GM20000 (cell line): ENCODE data around the gene NPM3.
"Not testable (repeated sequence)": the region's sequence is repeated elsewhere in the genome, so short reads cannot be mapped to it uniquely, and the experiment has no call there.

ENCODE experiments used
- DNase-seq: peaks from one replicate; pipeline ENCODE4 v3.0.0; 2012; ENCODE audit warnings: low spot score
- TF ChIP-seq, protein P1 (sequence below): IDR thresholded peaks from 2 replicates; pipeline ENCODE4 v1.5.1; 2012; ENCODE audit warnings: mild to moderate bottlenecking, control low read depth; ENCODE audit errors: extremely low read depth, missing control alignments

Gene NPM3

DNA sequence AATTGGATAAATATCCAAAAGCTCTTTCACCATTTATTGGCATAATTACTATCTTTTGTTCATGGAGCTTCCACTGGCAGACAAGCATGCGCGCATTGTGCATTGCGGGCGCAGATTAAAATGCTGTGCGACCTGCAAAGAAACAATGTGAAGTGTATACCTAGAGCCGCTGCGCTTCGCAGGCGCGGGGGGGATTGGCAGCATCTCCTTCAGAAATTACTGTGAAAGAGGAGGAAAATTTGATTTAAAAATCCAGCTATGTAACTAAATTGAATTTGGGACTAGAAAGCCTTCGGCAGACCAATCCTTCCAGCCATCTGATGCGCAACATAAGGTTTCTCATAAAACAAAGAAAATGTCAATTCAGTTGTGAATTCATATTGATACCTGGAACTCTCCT, 10.3 kb upstream of the NPM3 start:
- TF ChIP-seq, protein P1, sequence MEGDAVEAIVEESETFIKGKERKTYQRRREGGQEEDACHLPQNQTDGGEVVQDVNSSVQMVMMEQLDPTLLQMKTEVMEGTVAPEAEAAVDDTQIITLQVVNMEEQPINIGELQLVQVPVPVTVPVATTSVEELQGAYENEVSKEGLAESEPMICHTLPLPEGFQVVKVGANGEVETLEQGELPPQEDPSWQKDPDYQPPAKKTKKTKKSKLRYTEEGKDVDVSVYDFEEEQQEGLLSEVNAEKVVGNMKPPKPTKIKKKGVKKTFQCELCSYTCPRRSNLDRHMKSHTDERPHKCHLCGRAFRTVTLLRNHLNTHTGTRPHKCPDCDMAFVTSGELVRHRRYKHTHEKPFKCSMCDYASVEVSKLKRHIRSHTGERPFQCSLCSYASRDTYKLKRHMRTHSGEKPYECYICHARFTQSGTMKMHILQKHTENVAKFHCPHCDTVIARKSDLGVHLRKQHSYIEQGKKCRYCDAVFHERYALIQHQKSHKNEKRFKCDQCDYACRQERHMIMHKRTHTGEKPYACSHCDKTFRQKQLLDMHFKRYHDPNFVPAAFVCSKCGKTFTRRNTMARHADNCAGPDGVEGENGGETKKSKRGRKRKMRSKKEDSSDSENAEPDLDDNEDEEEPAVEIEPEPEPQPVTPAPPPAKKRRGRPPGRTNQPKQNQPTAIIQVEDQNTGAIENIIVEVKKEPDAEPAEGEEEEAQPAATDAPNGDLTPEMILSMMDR = no peak
- DNase-seq = no peak

DNA sequence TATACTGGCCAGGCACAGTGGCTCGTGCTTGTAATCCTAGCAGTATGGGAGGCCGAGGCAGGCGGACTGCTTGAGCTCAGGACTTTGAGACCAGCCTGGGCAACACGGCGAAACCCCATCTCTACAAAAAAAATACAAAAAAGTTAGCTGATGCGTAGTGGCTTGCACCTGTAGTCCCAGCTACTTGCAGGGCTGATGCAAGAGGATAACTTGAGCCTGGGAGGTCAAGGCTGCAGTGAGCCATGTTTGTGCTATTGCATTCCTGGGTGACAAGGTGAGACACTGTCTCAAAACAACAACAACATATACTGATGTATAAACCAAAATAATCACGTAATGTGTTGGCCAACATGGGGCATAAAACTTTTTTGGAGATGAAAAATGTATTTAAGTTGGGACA, 6.4 kb upstream of the NPM3 start:
- TF ChIP-seq, protein P1 = no peak
- DNase-seq = no peak

DNA sequence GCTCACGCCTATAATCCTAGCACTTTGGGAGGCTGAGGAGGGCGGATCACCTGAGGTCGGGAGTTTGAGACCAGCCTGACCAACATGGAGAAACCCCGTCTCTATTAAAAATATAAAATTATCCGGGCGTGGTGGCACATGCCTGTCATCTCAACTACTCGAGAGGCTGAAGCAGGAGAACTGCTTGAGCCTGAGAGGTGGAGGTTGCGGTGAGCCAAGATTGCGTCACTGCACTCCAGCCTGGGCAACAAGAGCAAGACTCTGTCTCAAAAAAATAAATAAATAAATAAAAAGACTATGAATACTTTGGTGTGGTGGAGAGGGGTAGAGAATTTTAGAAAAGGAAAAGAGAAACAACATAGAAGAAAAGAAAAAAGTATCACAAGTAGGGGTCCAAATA, 6.0 kb upstream of the NPM3 start:
- DNase-seq = not testable (repeated sequence)

DNA sequence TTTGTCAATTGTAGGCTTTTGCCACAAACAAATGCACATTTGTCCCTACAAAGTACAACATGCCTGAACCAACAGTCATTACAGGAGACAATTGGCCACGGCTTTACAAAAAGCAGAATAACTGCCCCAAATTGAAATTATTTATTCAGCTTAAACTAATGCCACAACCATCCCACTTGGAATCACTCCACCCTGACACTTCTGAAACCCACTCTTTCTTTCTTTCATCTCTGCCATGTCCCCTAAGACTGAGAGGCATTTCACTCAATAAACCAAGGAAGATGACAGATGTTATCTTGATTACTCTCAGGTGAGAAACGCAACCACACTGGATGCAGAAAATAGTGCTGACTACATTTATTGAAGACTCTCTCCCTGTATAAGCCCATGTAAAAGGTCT, 2.6 kb upstream of the NPM3 start:
- TF ChIP-seq, protein P1 = no peak
- no peak for DNase-seq

DNA sequence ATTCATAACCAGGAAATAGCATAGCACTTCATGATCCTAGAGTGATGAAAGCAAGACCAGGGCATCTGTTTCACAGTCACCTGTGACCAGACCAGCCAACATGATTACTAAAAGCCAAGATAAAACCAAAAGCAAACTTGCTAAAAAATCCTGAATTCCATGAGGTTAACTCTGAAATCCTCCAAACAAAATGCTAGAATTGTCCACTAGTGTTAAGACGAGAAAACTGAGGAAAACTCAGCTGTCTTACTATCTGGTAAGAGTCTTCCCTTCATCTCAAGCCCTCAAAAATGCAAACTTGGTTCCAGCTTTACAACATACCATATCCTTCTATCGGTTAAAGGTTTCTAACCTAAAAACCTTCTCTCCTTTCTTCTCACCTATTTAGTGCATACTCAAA, 1.3 kb upstream of the NPM3 start:
- TF ChIP-seq, protein P1 = no peak
- DNase-seq = no peak

DNA sequence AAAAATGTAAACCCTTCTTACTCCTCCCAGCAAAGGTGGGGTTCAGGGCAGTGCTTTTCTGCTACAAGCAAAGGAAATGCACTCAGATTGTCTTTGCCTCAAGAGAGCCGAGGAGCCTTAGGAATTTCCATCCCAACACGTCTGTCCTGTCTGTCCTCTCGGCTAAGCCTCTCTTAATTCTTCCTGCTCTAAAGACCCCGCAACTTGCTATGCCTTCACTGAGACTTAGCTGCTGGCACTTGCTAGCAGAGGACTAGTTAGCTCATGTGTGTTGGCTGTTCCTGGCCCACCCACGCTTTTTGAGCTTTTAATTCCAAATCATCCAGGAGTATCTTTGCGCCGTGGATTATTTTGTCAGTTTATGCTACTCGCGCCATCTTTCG, 481 bp upstream of the NPM3 start:
- TF ChIP-seq, protein P1 = no peak
- no peak for DNase-seq

DNA sequence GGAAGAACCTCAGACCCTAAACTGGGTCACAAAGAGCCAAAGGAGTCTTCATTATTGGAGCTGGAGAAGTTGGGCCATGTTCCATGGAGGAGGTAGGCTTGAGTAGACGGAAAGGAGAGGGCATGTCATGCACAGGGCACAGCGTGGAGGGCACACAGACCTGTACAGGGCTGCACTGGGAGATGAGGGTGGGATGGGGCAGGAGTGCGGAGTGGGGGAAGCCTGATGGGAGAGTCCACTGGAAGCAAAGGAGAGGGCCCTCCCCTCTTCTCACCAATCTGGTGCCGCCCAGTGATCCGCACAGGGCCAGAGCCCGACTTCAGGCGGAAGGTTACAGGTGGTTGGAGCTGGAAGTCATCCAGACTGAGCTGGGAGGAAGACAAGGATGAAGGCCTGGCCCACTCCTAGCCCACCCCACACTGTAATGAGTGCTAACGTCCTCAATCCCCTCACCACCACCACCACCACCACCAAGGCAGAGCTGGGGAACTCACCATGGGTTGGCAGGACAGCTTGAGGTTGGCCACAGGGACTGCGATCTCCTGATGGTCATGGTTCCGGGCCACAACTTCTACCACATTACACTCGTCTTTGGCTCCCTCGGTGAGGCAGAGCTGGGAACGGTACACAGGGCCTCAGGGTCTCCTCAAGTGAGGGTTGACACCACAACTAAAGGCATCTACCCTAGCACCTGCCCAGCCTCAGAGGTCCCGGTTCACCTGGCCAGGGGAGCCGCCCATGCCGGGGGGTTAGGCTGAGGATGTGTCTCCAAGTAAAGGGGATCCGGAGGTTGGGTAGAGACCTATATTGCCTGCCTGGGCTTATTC, 1.0 kb downstream of the NPM3 start:
- TF ChIP-seq, protein P1 = no peak
- DNase-seq = no peak

DNA sequence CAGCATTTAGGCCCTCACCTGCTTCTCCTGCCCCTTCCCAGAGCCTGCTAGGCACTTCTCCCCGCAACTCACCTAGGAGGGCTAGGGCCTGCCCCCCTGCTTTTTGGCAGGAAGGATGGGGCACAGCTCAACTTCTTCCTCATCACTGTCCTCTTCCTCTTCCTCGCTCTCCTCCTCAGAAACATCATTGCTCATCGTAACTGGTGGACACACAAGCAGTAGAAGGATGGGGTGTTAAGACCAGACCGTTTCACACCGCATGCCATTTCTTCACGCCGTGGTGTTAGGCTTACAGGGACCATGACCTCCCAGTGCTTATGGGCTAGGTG, 1.6 kb downstream of the NPM3 start:
- TF ChIP-seq, protein P1 = no peak
- no peak for DNase-seq
